H1 (cell line): ENCODE measurements around the gene FAT3. TPM values are rescaled to one million over a fixed set of nuclear protein-coding genes. Genes with fewer than 3 reads are reported as not detected.

Source experiments
- polyA plus RNA-seq, 7 experiments: library from polyadenylated mRNA; depleted of rRNA in 3 of 7; stranded (reverse) in 5 of 7; unstranded in 2 of 7; fragments of >200 nt in 5 of 7; fragments of 200-250 nt in 2 of 7; gene quantifications; 1 replicate in 5 of 7; 2 replicates in 1 of 7; 4 replicates in 1 of 7; pipeline versions ENCODE4 v1.2.1 to v1.2.3, GENCODE V29; 2011 to 2013; ENCODE audit warnings: missing spikeins in 2 of 7, mixed read lengths in 2 of 7
- total RNA-seq: library from RNA; stranded (reverse); fragmentation: NEBNext Ultra II Directional; extraction: Animal tissue kit (Norgen Biotek cat#: 25700); gene quantifications from 2 replicates; pipeline ENCODE4 v1.2.1, GENCODE V29; 2021
- TF ChIP-seq, protein P1 (sequence below), 3 experiments: IDR thresholded peaks; 1 replicate in 2 of 3; 2 replicates in 1 of 3; pipeline versions ENCODE4 v1.5.1 to v1.6.1; 2011; ENCODE audit warnings: low read length in 3 of 3, mild to moderate bottlenecking in 3 of 3, inconsistent platforms in 2 of 3, low read depth in 1 of 3, moderate library complexity in 1 of 3; ENCODE audit not compliant: insufficient read depth in 1 of 3; ENCODE audit errors: control extremely low read depth in 1 of 3

Gene FAT3
- total and polyA plus RNA-seq, 2 of the 8 experiments (the other 6 are each of a cell fraction or from before 2014, with no cell fraction given), result 7.2 to 18.4 TPM

DNA sequence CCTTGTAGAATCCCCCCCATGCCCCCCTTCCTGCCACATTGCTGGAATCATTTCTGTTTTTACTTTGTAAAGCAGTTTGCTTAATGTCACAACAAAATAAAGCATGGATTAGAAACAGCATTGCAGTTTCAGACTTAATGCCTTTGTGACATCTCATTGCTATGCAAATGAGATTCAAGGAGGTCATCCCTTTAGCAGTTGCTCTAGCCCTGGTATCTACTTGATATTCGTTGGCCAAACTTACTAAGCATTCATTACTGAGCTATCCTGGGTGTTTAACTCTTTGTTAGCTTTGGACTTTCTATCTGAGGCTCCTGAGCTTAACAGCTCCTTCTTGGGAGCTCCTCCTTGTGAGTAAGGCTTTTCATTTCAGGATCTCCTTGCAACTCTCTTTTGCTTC is 16.3 kb downstream of the FAT3 start (continued):
- TF ChIP-seq, protein P1, sequence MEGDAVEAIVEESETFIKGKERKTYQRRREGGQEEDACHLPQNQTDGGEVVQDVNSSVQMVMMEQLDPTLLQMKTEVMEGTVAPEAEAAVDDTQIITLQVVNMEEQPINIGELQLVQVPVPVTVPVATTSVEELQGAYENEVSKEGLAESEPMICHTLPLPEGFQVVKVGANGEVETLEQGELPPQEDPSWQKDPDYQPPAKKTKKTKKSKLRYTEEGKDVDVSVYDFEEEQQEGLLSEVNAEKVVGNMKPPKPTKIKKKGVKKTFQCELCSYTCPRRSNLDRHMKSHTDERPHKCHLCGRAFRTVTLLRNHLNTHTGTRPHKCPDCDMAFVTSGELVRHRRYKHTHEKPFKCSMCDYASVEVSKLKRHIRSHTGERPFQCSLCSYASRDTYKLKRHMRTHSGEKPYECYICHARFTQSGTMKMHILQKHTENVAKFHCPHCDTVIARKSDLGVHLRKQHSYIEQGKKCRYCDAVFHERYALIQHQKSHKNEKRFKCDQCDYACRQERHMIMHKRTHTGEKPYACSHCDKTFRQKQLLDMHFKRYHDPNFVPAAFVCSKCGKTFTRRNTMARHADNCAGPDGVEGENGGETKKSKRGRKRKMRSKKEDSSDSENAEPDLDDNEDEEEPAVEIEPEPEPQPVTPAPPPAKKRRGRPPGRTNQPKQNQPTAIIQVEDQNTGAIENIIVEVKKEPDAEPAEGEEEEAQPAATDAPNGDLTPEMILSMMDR (IDR thresholded peaks at IDR 0.05; ENCODE audit: control extremely low read depth in 1 of 3, insufficient read depth in 1 of 3, low read depth in 1 of 3, low read length in 3 of 3), result no peak
